Measurements from ENCODE around the gene LEKR1. TPM values are rescaled to one million over a fixed set of nuclear protein-coding genes. Genes with fewer than 3 reads are reported as not detected.
A peak's percentile ranks its signal among the peaks of the same experiment; 100 is the strongest.

LEKR1 gene
- total RNA-seq, 1 experiment from 2014 or later = 0.90 TPM

GRCh38 chr3:156985711-156986110 lies 159.6 kb downstream of the LEKR1 start:
- ChIA-PET CTCF (no interaction called here), POLR2A (ENCODE audit: low non-redundant PET) (no interaction called here)
- no peak overlapping the region for H3K4me3 ChIP-seq (ENCODE audit: low read depth, low read length, poor library complexity, severe bottlenecking)
- no peak overlapping the region for H3K27ac ChIP-seq (ENCODE audit: low read depth, low read length, poor library complexity, severe bottlenecking)
- H3K9me3 ChIP-seq (ENCODE audit: low read depth, low read length, poor library complexity, severe bottlenecking) = no peaks in the 10 kb centered on the region
- BruUV-seq (replicated peaks) = no TSS peak
- H3K27me3 ChIP-seq (replicated peaks; ENCODE audit: insufficient read depth, low read depth, low read length, poor library complexity) = no peaks in the 10 kb centered on the region
- no peak for TF ChIP-seq CTCF (conservative IDR thresholded peaks at IDR 0.05; ENCODE audit: low read depth, low read length)
- TF ChIP-seq EZH2 (IDR thresholded peaks at IDR 0.05; ENCODE audit: borderline replicate concordance, low read depth, low read length, poor library complexity, severe bottlenecking) = no peak
- DNase-seq (ENCODE audit: low spot score) = no peak
- intact Hi-C loops (cut with micrococcal nuclease; ENCODE audit: unreplicated experiment) = no loop called here
- no peaks in the 10 kb centered on the region for H3K4me1 ChIP-seq (ENCODE audit: insufficient read depth, low read length, poor library complexity, severe bottlenecking)
- H3K36me3 ChIP-seq (ENCODE audit: insufficient read depth, low read length, poor library complexity, severe bottlenecking) = no peaks in the 10 kb centered on the region

- intact Hi-C loops (cut with micrococcal nuclease; ENCODE audit: unreplicated experiment) = no loop called here
- POLR2A ChIA-PET (ENCODE audit: low non-redundant PET) = no interaction called here
- Histone ChIP-seq H3K27ac (ENCODE audit: low read depth, low read length, poor library complexity, severe bottlenecking) (no peak overlapping the region), H3K4me1 (ENCODE audit: insufficient read depth, low read length, poor library complexity, severe bottlenecking) (no peaks in the 10 kb centered on the region), H3K27me3 (replicated peaks; ENCODE audit: insufficient read depth, low read depth, low read length, poor library complexity) (no peaks in the 10 kb centered on the region), H3K4me3 (ENCODE audit: low read depth, low read length, poor library complexity, severe bottlenecking) (no peak overlapping the region), H3K9me3 (ENCODE audit: low read depth, low read length, poor library complexity, severe bottlenecking) (no peaks in the 10 kb centered on the region), H3K36me3 (ENCODE audit: insufficient read depth, low read length, poor library complexity, severe bottlenecking) (no peaks in the 10 kb centered on the region)
- DNase-seq (ENCODE audit: low spot score) = no peak
- BruUV-seq (replicated peaks) = no TSS peak
- TF ChIP-seq EZH2 (IDR thresholded peaks at IDR 0.05; ENCODE audit: borderline replicate concordance, low read depth, low read length, poor library complexity, severe bottlenecking) (no peak), CTCF (conservative IDR thresholded peaks at IDR 0.05; ENCODE audit: low read depth, low read length) (no peak)
- CTCF ChIA-PET = no interaction called here
Measured at GRCh38 chr3:156987946-156988345, 161.8 kb downstream of the LEKR1 start.

- TF ChIP-seq CTCF (conservative IDR thresholded peaks at IDR 0.05; ENCODE audit: low read depth, low read length) (no peak), EZH2 (IDR thresholded peaks at IDR 0.05; ENCODE audit: borderline replicate concordance, low read depth, low read length, poor library complexity, severe bottlenecking) (no peak)
- Histone ChIP-seq H3K4me1 (ENCODE audit: insufficient read depth, low read length, poor library complexity, severe bottlenecking) (no peaks in the 10 kb centered on the region), H3K27ac (ENCODE audit: low read depth, low read length, poor library complexity, severe bottlenecking) (no peak overlapping the region), H3K36me3 (ENCODE audit: insufficient read depth, low read length, poor library complexity, severe bottlenecking) (no peaks in the 10 kb centered on the region), H3K27me3 (replicated peaks; ENCODE audit: insufficient read depth, low read depth, low read length, poor library complexity) (no peaks in the 10 kb centered on the region), H3K4me3 (ENCODE audit: low read depth, low read length, poor library complexity, severe bottlenecking) (no peak overlapping the region), H3K9me3 (ENCODE audit: low read depth, low read length, poor library complexity, severe bottlenecking) (no peaks in the 10 kb centered on the region)
- ChIA-PET CTCF (no interaction called here), POLR2A (ENCODE audit: low non-redundant PET) (no interaction called here)
- intact Hi-C loops (cut with micrococcal nuclease; ENCODE audit: unreplicated experiment) = no loop called here
- DNase-seq (ENCODE audit: low spot score) = peak; percentile 5
- no TSS peak for BruUV-seq (replicated peaks)
Measured at GRCh38 chr3:156997351-156997750, 171.2 kb downstream of the LEKR1 start.

Data from A673 (cell line).